Duodenal mucosa (tissue), 2 donors: ENCODE data around the gene TMEM37.

Experiments
- H3K27ac ChIP-seq: one replicate; pipeline ENCODE4 v1.7.0; 2013; ENCODE audit warnings: low read depth, low read length
- H3K27me3 ChIP-seq, 2 donors: one replicate each; pipeline ENCODE4 v1.7.0; 2013; ENCODE audit warnings: low read length in 2 of 2, control low read depth in 1 of 2; ENCODE audit not compliant: insufficient read depth in 2 of 2, control insufficient read depth in 1 of 2
- H3K36me3 ChIP-seq, 2 donors: one replicate each; pipeline ENCODE4 v1.7.0; 2013; ENCODE audit warnings: low read length in 2 of 2, control low read depth in 1 of 2; ENCODE audit not compliant: insufficient read depth in 2 of 2, control insufficient read depth in 1 of 2
- H3K4me1 ChIP-seq, 2 donors: one replicate each; pipeline ENCODE4 v1.7.0; 2013; ENCODE audit warnings: low read length in 2 of 2, control low read depth in 1 of 2; ENCODE audit not compliant: insufficient read depth in 2 of 2, control insufficient read depth in 1 of 2
- H3K4me3 ChIP-seq, 2 donors: one replicate each; pipeline ENCODE4 v1.7.0; 2013; ENCODE audit warnings: low read length in 2 of 2, low read depth in 1 of 2
- H3K9ac ChIP-seq, 2 donors: one replicate each; pipeline ENCODE4 v1.7.0; 2013; ENCODE audit warnings: low read length in 2 of 2, low read depth in 1 of 2
- H3K9me3 ChIP-seq, 2 donors: one replicate each; pipeline ENCODE4 v1.7.0; 2013; ENCODE audit warnings: low read length in 2 of 2, control low read depth in 1 of 2; ENCODE audit not compliant: control insufficient read depth in 1 of 2

The TMEM37 gene, protein sequence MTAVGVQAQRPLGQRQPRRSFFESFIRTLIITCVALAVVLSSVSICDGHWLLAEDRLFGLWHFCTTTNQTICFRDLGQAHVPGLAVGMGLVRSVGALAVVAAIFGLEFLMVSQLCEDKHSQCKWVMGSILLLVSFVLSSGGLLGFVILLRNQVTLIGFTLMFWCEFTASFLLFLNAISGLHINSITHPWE

DNA sequence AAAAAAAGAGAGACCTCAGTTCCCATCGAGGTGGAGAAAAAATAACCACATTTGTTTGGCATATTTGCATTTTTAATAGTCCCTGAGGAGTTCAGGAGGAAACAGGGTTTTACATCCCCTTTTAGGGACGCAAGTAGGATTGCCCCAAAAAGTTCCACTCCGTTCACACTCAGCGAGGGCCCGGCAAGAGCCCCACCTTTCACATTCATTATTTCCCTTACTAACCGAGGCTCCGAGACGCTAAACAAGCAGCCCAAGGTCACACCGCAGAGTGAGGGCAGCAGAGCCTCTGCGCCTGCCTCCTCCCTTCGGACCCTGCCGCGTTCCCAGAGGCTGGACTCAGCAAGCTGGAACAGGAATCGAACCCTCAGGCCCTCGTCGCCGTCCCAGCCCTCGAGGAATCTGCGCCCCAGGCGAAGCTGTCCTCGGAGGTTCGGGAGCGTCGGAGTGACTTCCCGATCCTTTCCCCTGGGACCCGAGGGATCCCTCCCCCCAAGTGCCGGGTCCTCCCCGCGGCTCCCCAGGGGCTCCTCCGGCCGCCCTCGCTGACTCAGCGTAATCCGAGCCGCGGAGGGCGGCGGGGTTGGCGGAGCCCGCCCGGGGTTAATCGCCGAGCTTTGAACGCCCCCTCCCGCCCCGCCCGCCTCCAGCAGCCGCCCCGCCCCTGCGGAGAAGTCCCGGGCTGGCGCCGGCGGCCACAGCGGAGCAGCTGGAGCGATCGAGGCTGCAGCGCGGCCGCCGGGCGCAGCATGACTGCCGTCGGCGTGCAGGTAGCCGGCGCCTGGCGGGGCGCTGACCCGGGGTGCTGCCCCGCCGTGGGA lies at the start of gene TMEM37:
Gene TMEM37 (plus strand): TSS at position 700 of the 821 bp plus-strand sequence. CDS start 50 bp downstream, at position 750.
- H3K9me3 ChIP-seq, result no peaks in the 10 kb centered on the region
- peaks cover 77% of the 10 kb centered on the region in 2 donors for H3K4me1 ChIP-seq
- H3K27ac ChIP-seq, result peak within 1 kb of the TSS; percentile 88
- H3K9ac ChIP-seq, result peak within 1 kb of the TSS; percentile 89 to 93
- H3K27me3 ChIP-seq, result no peaks in the 10 kb centered on the region
- H3K4me3 ChIP-seq, result peak within 1 kb of the TSS; percentile 82 to 90
- H3K36me3 ChIP-seq, result no peaks in the 10 kb centered on the region

DNA sequence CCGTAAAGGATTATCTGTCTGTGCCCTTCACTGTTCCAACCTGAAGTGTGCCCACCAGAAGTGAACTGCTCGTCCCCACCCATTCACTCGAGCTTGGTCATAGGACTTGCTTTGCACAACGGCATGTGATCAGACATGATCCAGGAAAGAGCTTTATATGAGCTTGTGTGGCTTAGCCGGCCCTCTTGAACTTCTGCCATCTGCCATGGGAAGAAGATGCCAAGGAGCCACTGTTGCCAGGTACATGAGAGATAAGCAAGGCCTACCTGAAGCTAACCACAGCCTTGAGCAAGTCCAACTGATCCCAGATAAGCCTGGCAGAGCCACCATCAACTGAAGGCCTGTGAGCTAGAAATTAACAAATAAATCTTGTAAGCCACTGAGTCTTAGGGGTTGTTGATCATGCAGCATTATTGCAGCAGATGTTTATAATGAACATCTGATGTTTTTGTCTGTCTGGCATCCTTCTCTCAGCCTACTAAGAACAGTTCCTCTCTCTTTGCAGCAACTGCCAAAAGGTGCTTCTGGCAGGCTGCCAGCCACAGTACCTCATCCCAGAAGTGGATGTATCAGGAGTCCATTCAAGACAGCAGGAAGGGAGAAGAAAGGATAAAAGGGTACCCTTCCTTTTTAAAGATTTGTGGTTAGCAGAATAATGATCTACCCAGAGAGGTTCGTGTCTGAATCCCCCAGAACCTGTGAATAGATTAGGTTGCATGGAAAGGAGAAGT lies 48.1 kb upstream of the TMEM37 start:
- H3K27ac ChIP-seq, result no peak overlapping the region
- H3K36me3 ChIP-seq, result no peaks in the 10 kb centered on the region
- no peaks in the 10 kb centered on the region for H3K27me3 ChIP-seq
- no peak overlapping the region for H3K9ac ChIP-seq
- H3K4me3 ChIP-seq, result no peak overlapping the region
- peaks cover 9 to 10% of the 10 kb centered on the region in 2 donors for H3K4me1 ChIP-seq
- no peaks in the 10 kb centered on the region for H3K9me3 ChIP-seq

DNA sequence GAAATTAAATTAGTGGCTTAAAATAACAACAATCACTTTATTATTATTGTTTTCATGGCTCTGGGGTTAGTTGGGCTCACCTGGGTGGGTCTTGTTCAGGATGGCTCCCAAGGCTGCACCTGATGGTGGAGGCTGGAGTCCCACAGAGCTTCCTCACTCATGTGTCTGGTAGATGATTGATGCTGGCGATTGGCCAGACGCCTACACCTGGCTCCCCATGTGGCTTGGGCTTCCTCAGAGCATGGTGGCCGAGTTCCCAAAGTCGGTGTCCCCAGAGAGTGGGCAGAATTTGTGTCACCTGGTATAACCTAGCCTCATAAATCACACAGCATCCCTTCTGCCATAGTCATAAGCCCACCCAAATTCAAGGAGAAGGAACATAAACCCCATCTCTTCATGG lies 46.7 kb upstream of the TMEM37 start:
- Histone ChIP-seq H3K9ac (no peak overlapping the region), H3K4me3 (no peak overlapping the region), H3K9me3 (no peaks in the 10 kb centered on the region), H3K4me1 (peaks cover 9 to 10% of the 10 kb centered on the region in 2 donors), H3K36me3 (no peaks in the 10 kb centered on the region), H3K27ac (no peak overlapping the region), H3K27me3 (no peaks in the 10 kb centered on the region)

DNA sequence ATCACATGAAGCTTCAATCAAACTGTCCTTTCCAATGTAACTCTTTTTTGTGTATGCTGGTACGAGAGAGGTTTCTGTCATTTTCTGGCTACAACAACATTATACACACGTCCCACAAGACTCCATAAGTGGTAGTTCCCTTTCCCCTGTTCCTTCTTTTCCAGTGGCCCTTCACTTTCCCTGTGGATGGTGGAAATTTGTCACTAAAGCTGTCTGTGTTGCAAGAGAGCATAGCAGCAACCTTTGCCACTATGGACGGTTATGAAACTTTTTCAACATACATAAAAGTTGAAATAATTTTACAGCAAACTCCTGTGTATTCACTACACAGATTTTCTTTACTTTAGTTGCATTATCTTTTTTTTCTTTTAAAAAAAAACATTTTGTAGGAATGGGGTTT lies 46.2 kb upstream of the TMEM37 start:
- H3K36me3 ChIP-seq, result no peaks in the 10 kb centered on the region
- no peak overlapping the region for H3K9ac ChIP-seq
- no peaks in the 10 kb centered on the region for H3K9me3 ChIP-seq
- no peak overlapping the region for H3K27ac ChIP-seq
- H3K4me1 ChIP-seq, result peaks cover 9 to 10% of the 10 kb centered on the region in 2 donors
- no peak overlapping the region for H3K4me3 ChIP-seq
- no peaks in the 10 kb centered on the region for H3K27me3 ChIP-seq

DNA sequence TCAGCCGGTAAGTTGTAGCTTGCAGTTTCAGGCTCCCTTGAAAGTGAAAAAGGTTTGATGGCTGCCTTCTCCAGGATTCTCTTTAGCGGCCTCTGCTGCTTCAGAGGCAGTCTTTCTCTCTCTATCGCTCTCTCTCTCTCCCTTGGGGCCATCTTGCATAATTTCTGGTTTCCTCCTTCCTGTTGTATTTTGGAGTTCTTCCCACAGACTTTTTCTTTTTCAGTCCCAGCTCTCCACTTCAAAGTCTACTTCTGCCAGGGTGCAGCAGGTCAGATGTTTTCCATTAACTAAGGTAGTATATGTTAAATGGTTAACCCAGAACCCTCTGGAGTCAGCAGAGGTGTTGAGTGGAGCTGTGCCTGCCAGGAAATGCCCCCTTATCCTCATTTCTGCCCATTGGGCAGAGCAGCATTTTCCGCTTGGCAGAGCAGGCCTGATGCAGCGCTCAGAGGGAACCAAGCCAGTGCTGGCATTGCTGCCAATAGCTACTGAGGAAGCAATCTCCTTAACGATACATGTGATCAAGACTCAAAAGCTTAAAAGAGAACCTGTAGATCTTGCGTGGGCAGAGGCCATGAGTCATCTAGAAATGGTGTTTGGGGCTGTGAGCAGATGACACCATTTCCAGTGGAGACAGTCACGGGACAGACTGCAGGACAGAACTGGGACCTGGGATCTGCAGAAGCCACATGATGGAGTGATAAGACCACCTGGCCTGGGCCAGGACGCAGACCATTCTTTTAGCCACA lies 44.1 kb upstream of the TMEM37 start:
- Histone ChIP-seq H3K36me3 (no peaks in the 10 kb centered on the region), H3K4me1 (peaks cover 9 to 10% of the 10 kb centered on the region in 2 donors), H3K27ac (no peak overlapping the region), H3K9ac (no peak overlapping the region), H3K27me3 (no peaks in the 10 kb centered on the region), H3K9me3 (no peaks in the 10 kb centered on the region), H3K4me3 (peak overlapping the region in 1 of 2 donors; percentile 25)

DNA sequence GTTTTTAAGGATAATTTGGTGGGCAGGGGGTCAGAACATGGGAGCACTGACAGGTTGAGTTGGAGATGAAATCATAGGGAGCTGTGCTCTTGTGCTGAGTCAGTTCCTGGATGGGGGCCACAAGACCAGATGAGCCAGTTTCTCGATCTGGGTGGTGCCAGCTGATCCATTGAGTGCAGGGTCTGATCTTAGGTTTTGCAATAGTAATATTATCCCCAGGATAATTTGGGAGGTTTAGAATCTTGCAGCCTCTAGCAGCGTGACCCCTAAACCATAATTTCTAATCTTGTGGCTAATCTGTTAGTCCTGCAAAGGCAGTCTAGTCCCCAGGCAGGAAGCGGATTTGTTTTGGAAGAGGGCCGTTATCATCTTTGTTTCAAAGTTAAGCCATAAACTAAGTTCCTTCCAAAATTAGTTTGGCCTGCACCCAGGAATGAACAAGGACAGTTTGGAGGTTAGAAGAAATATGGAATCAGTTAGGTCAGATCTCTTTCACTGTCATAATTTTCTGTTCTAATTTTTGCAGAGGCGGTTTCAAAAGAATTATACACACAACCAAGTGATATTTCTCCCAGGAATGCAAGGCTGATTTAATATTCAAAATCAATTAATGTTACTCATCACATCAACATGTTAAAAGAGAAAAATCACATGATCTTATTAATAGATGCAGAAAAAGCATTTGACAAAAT lies 41.9 kb upstream of the TMEM37 start:
- Histone ChIP-seq H3K9me3 (no peaks in the 10 kb centered on the region), H3K27ac (no peak overlapping the region), H3K4me1 (peaks cover 4 to 9% of the 10 kb centered on the region in 2 donors), H3K9ac (no peak overlapping the region), H3K27me3 (no peaks in the 10 kb centered on the region), H3K36me3 (no peaks in the 10 kb centered on the region), H3K4me3 (no peak overlapping the region)

DNA sequence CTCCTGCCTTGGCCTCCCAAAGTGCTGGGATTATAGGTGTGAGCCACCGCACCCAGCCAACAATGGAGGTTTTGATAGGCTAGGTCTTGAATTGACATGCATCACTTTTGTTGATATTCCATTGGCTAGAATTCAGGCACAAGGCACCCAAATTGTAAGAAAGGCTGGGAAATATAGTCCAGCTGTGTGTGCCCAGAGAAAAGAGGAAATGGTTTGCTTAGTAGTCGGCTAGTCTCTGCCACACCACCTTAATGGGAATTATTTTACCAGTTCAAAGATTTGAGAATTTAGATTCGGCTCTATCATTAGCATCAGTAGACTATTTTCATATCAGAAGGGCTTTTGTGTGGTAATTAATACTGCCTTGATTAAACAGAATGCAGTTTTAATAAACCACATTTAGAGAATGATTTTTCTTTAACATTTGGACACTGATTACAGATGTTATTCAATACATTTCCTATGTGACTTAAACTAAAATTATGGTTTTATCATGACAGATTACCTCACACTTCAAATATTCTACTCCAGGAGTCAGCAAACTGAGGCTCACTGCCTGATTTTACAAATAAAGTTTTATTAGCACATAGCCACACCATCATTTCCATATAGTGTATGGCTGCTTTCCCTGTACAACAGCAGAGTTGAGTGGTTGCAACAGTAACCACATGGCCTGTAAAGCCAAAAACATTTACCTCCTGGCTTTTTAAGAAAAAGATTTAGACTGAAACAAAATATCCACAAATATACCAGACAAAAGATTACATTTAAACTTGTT lies 37.5 kb upstream of the TMEM37 start:
- Histone ChIP-seq H3K4me3 (no peak overlapping the region), H3K27me3 (no peaks in the 10 kb centered on the region), H3K4me1 (no peaks in the 10 kb centered on the region), H3K9ac (no peak overlapping the region), H3K36me3 (no peaks in the 10 kb centered on the region), H3K9me3 (no peaks in the 10 kb centered on the region), H3K27ac (no peak overlapping the region)

DNA sequence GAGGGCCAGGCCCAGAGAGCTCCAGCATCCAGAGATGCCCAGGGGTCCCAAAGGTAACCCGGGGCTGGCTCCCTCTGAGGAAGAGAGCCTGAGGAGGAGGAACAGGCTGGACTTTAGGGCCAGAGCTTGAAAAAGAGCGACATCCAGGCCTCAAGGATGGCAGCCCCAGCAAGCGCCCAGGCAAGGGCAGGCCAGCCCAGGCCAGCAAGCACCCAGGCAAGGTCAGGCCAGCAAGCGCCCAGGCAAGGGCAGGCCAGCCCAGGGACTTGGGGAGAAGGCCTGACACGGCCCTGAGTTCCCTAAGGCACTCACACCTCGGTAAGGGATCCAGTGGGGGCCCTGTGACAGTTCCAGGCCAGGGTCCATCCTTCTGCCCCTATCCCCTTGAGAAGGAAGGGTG lies 34.5 kb upstream of the TMEM37 start:
- H3K9me3 ChIP-seq, result no peaks in the 10 kb centered on the region
- no peak overlapping the region for H3K4me3 ChIP-seq
- peaks cover 1% of the 10 kb centered on the region in 2 donors for H3K4me1 ChIP-seq
- no peaks in the 10 kb centered on the region for H3K36me3 ChIP-seq
- H3K27me3 ChIP-seq, result no peaks in the 10 kb centered on the region
- H3K9ac ChIP-seq, result no peak overlapping the region
- no peak overlapping the region for H3K27ac ChIP-seq

DNA sequence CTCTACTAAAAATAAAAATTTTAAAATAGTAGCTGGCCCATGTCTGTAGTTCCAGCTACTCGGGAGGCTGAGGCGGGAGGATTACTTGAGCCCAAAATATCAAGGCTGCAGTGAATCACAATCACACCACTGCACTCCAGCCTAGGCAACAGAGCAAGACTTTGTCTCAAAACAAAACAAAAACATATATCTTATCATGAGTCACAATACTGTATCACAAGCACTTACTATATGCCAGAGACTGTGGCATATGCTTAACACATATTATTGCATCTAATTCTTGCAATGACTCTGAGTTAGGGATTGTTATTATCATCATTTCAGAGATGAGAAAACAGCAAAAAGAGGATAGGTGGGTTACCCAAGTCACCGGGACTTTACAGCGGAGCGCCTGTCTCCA lies 29.5 kb upstream of the TMEM37 start:
- peaks cover 10 to 13% of the 10 kb centered on the region in 2 donors for H3K4me1 ChIP-seq
- H3K4me3 ChIP-seq, result no peak overlapping the region
- H3K9me3 ChIP-seq, result no peaks in the 10 kb centered on the region
- H3K27ac ChIP-seq, result no peak overlapping the region
- no peaks in the 10 kb centered on the region for H3K27me3 ChIP-seq
- no peaks in the 10 kb centered on the region for H3K36me3 ChIP-seq
- H3K9ac ChIP-seq, result no peak overlapping the region
